AG04449 (cell line): ENCODE data around the gene CSRP3.

Experiments
- CTCF ChIA-PET: fragments of 350-600 bp; formaldehyde crosslinking; extraction: SDS; loops from one replicate; lab custom pipeline; 2021; ENCODE audit warnings: antibody characterized with exemption; lab: Yijun Ruan, JAX
- POLR2A ChIA-PET: fragments of 400-600, 350-600 bp; formaldehyde crosslinking; extraction: SDS; loops from one replicate; lab custom pipeline; 2020; ENCODE audit warnings: antibody characterized with exemption, inconsistent platforms; lab: Yijun Ruan, JAX
- DNase-seq: peaks from one replicate; pipeline ENCODE4 v3.0.0-alpha.2; 2010; ENCODE audit warnings: low read depth, low spot score
- H3K4me3 ChIP-seq: 2 replicates; pipeline ENCODE4 v1.5.1; 2011; ENCODE audit warnings: low read depth, mild to moderate bottlenecking, control low read depth, low read length
- TF ChIP-seq, protein P1 (sequence below): IDR thresholded peaks from one replicate; pipeline ENCODE4 v1.5.1; 2011; ENCODE audit warnings: mild to moderate bottlenecking, moderate library complexity, low read length, control low read depth, inconsistent platforms; ENCODE audit not compliant: insufficient read depth; ENCODE audit errors: missing control alignments

CSRP3 gene

DNA sequence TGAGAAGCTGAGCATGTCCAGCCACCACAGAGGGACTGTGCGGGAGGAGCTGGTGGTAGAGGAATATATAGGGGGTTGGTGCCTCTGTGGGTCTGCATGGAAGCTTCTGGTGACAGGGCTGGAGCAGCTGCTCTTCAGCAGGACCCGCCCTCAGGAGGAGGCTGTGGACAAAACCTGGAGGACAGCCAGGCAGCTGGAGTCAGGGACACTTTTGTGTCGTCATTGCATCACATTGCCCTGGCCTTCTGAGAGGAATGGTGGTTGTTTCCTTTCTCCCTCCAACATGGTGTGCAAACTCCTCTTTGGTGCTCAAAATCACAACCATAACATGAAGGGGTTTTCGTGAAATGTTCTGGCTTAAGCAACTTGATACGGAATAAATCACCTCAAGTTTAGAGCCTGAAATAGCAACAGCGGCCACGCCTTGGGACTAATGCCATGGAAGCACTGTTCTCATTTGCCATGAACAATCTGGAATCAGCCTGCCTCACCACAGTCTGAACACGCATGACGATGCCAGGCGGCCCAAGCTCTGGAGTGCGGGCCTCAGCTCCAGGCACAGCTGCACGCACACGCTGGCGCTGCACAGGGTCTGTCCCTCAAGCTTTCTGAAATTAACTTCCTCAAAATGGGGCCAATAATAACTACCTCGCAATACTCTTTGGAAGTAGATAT is 17.1 kb upstream of the CSRP3 start:
- CTCF ChIA-PET: interaction anchor here (2.8 kb wide), 1 partner anchor 41 kb away, joined by 9 read pairs; no protein-coding TSS in a partner anchor

GRCh38 chr11:19218216-19218615 is 16.4 kb upstream of the CSRP3 start:
- DNase-seq: no peak
- H3K4me3 ChIP-seq: no peak overlapping the region
- ChIA-PET CTCF (no interaction called here), POLR2A (no interaction called here)
- TF ChIP-seq, protein P1, sequence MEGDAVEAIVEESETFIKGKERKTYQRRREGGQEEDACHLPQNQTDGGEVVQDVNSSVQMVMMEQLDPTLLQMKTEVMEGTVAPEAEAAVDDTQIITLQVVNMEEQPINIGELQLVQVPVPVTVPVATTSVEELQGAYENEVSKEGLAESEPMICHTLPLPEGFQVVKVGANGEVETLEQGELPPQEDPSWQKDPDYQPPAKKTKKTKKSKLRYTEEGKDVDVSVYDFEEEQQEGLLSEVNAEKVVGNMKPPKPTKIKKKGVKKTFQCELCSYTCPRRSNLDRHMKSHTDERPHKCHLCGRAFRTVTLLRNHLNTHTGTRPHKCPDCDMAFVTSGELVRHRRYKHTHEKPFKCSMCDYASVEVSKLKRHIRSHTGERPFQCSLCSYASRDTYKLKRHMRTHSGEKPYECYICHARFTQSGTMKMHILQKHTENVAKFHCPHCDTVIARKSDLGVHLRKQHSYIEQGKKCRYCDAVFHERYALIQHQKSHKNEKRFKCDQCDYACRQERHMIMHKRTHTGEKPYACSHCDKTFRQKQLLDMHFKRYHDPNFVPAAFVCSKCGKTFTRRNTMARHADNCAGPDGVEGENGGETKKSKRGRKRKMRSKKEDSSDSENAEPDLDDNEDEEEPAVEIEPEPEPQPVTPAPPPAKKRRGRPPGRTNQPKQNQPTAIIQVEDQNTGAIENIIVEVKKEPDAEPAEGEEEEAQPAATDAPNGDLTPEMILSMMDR: no peak

More for the DNA sequence above, 17.1 kb upstream of the CSRP3 start:
- no peak for DNase-seq
- POLR2A ChIA-PET: no interaction called here
- TF ChIP-seq, protein P1: no peak
- H3K4me3 ChIP-seq: no peak overlapping the region

DNA sequence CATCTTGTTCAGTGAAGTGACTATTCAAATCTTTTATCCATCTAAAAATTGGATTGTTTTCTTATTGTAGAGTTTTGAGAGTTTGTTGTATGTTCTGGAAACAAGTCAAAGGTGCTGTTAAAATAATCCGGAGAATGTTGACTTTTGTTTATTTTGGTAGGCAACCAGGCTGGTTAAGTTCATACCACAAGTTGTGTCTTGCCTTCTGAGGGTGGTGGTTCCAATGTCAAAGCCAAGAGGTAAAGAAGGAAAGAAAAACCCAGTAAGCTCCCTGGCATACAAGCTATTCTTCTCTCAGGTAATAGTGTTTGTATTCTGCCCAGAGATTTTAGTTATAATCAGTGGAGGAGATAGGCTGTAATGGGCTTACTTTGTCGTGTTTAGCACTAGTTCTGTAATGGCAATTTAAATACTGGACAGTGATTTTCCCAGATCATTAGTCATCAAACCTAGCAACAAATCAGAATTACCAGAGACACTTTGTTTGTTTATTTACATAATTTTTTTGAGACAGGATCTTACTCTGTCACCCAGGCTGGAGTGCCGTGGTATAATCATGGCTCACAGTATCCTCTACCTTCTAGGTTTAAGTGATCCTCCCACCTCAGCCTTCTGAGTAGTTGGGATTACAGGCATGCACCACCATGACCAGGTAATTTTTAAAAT is 15.1 kb upstream of the CSRP3 start:
- ChIA-PET CTCF (no interaction called here), POLR2A (no interaction called here)
- H3K4me3 ChIP-seq: no peak overlapping the region
- DNase-seq: no peak
- TF ChIP-seq, protein P1: no peak

DNA sequence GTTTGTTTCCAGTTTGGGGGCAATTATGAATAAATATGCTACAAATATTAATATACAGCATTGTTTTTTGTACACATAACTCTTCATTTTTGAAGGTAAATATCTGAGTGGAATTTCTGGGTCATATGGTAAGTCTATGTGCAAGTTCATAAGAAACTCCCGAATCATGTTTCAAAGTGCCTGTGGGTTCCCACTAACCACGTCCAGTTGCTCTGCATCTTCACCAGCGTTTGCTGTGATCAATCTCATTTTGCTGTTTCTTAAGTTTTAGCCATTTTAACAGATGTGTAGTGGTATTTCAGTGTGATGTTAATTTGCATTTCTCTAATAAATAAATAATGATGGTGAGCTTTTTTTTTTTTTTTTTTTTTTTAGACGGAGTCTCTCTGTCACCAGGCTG is 14.2 kb upstream of the CSRP3 start:
- POLR2A ChIA-PET: no interaction called here
- no peak for DNase-seq
- TF ChIP-seq, protein P1: no peak
- CTCF ChIA-PET: no interaction called here
- no peak overlapping the region for H3K4me3 ChIP-seq

DNA sequence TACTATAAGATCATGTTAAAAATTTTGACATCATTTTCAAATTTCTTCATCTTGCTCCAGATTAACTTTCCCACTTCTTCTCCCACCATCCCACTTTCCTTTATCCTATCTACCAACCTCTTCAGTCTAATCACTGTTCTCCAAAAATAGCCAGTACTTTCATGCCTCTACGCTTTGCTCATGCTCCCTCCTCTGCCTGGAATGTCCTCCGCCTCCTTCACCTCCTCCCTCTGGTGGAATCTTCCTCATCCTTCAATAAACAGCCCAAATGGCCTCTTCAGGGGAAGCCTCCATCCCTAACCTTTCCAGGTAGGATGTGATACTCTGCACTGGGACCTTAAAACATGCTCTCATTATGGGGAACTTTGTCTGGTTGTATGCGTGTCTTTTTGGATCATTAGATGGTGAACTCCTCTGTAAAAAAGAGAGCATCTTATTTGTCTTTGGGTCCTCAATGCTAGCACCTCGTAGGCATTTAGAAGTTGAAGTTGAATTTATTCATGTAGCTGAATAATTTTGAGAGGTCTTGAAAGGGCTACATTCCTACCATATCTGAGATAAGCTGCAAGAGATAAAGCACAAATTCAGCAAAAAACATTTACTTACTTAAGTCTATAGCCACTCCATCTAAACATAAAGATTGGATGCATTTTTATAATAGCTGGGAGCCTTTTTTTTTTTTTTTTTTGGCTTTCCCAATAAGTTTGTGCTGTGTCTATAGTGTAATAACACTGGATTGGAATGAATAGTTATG is 8.0 kb upstream of the CSRP3 start:
- DNase-seq: no peak
- ChIA-PET CTCF (interaction anchor here (1.3 kb wide), 1 partner anchor 139 kb away, joined by 3 read pairs; no protein-coding TSS in a partner anchor), POLR2A (no interaction called here)
- TF ChIP-seq, protein P1: no peak
- H3K4me3 ChIP-seq: no peak overlapping the region
